Amniotic stem cell (primary cell): ENCODE measurements around the gene DMWD.

Source experiments
- DNase-seq: peaks from one replicate; lab custom pipeline; 2025; lab: John Stamatoyannopoulos, UW

Gene DMWD, protein sequence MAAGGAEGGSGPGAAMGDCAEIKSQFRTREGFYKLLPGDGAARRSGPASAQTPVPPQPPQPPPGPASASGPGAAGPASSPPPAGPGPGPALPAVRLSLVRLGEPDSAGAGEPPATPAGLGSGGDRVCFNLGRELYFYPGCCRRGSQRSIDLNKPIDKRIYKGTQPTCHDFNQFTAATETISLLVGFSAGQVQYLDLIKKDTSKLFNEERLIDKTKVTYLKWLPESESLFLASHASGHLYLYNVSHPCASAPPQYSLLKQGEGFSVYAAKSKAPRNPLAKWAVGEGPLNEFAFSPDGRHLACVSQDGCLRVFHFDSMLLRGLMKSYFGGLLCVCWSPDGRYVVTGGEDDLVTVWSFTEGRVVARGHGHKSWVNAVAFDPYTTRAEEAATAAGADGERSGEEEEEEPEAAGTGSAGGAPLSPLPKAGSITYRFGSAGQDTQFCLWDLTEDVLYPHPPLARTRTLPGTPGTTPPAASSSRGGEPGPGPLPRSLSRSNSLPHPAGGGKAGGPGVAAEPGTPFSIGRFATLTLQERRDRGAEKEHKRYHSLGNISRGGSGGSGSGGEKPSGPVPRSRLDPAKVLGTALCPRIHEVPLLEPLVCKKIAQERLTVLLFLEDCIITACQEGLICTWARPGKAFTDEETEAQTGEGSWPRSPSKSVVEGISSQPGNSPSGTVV

DNA sequence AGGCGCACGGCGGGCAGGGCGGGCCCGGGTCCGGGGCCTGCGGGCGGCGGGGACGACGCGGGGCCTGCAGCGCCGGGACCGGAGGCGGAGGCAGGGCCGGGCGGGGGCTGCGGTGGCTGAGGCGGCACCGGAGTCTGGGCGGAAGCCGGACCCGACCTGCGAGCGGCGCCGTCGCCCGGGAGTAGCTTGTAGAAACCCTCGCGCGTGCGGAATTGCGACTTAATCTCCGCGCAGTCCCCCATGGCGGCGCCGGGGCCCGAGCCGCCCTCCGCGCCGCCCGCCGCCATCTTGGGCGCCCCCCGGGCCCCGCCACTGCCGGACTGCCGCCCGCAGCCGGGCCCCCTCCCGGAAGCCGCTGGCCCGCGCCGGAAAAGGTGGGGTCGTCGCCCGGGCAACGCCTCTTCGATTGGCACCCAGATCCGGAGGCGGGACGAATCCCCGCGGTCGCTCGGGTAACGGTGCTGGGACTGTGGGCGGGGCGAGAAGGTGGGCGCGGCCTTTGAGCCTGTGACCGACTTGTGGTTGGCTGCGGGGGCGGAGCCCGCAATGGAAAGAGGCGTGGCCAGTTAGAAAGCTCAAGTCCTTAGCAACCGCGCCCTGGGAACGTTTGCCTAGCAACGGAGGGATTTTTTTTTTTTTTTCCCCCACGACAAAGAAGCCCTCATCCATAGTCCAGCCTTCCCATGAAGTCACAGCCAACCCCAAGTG, at the start of gene DMWD:
TSS of gene DMWD (minus strand) at position 376 of the 708 bp plus-strand sequence. CDS start at position 287, 89 bp downstream.
- DNase-seq: peak; percentile 97

DNA sequence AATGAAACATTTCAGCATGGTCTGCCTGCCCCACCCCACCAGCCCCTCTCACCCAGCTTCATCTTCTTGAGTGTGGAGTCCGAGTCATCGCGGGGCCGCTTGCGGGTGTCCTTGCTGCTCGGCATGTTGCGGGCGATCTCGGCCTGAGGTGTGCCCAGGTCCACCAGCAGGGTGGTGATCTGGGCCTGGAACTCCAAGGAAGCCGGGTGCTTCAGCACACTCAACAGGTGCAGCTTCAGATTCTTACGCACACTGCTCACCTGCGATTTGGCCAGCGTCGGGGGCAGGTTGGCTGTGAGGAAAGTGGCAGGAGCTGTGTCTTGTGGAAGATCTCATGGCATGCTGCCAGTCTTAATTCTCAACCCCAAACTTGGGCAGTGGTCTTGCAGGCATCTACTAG, 49.6 kb upstream of the DMWD start:
- DNase-seq: no peak

DNA sequence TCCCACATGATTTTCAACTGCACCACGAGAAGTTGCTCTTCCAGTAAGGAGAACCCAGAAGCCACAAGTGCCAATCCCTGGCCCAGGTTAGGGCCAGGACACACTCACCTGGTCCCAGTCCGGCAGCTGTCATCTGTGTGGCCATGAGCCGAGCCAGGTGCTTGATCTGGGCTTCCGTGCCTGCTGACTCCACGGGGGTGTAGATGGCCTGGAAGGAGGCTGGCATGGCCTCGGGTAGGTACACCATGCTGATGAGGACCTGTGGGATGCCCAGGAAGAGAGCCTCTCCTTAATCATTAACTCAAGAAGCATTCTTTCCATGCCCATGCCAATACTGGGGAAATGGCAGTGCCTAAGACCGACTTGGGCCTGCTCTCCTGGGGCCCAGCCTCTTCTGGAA, 42.3 kb upstream of the DMWD start:
- DNase-seq: no peak

DNA sequence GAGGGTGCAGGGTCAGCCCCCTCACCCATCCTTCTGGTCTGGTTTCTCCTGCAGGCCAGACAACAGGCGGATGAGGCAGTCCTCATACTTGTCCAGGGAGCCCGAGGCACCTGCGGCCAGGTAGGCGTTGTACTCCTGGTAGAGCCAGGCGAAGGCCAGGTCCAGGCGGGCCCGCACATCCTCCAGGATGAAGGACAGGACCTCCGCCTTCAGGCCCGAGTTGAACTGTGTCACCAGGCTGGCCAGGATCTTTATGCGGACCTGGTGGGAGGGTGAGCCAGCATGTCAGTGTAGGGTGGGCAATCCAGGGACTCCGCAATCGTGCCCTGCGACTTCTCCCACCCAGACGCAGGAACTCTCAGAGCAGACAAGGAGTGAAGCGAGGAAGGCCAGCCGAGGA, 36.3 kb upstream of the DMWD start:
- DNase-seq: no peak

DNA sequence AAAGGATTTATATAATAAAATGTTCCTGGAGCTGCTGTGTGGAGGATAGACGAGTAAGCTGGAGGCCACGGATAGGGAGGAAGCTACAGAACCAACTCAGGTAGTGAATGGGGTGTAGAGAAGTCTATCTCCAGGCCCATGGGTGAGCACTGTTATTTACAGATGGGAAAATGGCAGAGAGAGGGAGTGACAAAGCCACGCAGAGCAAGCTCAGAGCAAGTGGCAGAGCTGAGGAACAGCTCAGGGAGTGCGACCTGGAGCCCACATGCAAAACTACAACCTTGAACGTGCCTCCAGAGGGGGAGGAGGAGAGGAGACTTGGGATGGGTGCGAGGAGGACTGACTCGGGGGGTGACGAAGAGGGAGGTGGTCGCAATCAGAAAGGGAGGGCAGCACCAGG, 35.9 kb upstream of the DMWD start:
- no peak for DNase-seq

DNA sequence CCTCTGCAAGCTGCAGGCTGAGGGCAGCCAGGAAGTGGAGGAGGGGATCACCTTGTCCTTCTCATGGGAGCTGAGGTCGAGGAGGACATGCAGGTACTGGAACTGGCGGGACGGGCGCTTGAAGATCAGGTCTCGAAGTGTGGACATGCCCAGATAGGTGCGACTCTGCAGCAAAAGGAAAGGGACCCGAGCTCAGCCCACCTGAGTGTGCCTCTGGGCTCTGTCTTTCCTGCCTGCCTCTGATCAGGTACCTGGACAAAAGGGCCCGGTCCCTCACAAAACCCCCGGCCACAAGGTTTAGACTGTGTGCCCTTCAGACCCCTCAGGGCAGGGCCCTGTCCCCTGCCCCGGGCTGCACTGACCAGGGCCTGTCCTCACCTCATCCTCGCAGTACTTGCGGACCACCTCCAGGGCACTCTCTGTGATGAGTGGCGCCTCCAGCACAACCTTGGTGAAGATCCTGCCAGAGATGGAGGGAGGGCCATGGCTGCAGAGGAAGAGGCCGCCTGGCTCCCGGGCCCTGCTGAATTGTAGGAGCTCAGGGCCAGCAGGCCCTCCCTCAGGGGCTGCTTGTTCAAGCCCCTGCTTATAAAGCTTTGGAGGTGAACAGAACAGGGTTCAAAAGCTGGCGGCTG, 34.9 kb upstream of the DMWD start:
- no peak for DNase-seq

DNA sequence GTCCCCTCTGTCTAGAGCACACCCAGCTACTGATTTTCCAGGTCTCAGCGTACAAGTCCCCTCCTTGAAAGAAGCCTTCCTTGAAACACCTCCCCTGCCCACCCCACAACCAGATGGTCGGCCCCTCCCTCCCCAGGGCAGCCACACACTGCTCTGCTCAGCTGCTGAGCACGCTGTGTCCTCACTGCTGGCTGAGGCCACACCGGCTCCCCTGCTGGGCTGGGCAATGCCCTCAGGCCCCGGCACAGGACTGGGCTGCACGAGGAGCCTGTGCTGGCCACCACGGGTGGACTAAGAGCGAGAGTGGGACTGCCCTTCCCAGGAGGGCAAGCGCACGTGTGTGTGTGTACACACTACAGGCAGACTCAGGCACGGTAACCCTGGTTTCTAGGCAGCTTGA, 34.3 kb upstream of the DMWD start:
- no peak for DNase-seq

DNA sequence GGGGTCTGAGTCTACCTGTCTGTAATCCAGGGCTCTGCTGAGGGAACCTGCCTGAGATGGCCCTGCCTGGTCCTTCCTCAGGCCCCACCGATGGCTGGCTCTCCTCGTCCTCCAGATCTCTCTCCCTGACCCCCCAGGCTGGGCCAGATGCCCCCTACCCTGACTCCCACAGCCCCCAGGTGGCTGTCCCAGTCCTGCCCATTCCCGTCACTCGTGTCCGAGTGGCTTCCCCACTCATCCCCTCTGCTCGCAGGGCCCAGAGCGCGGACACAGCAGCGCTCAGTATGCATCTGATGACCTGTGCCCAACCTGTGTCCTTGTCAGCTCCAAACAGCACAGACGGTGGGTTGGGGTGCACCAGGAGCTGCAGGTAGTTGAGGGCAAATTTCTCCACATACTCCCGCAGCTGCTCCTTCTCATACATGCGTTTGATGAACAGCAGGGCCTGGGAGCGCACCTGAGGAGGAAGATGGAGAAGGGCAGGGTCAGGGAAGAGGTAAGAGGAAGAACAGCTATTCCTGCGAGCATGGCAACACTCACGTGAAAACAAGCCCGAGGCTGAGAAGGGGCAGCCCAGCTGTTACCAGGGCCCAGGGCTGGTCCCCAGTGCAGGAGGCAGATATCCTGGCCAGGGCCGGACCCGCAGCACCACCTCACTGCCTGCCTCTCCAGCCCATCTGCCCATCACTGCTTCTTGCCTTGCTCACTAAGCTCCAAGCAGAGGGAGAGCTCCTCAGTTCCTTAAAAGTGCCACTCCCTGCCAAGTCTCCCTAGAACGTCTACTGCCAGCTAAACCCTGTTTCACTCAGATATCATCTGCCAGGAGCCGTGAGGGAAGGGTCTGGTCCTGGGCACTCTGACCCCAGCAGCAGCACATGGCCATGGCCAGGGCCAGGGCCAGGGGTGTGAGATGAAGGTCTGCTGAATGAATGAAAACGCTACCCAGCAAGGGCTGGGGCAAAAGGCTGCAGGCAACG, 33.6 kb upstream of the DMWD start:
- DNase-seq: no peak

DNA sequence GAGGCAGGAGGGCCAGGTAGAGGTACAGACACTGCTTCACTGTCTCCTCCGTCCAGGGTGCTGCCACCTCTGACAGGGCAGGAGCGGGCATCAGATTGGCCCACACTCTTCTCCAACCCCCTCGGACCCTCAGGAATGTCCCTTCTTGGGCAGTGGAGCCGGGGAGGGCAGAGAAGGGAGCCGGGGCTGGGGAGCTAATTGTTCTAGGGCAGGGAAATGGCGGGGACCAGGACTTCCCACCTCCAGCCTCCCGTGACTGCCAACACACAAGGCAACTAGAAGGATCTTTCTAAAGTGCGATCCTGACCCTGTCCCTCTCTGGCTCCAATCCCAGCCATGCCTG, 32.6 kb upstream of the DMWD start:
- no peak for DNase-seq

DNA sequence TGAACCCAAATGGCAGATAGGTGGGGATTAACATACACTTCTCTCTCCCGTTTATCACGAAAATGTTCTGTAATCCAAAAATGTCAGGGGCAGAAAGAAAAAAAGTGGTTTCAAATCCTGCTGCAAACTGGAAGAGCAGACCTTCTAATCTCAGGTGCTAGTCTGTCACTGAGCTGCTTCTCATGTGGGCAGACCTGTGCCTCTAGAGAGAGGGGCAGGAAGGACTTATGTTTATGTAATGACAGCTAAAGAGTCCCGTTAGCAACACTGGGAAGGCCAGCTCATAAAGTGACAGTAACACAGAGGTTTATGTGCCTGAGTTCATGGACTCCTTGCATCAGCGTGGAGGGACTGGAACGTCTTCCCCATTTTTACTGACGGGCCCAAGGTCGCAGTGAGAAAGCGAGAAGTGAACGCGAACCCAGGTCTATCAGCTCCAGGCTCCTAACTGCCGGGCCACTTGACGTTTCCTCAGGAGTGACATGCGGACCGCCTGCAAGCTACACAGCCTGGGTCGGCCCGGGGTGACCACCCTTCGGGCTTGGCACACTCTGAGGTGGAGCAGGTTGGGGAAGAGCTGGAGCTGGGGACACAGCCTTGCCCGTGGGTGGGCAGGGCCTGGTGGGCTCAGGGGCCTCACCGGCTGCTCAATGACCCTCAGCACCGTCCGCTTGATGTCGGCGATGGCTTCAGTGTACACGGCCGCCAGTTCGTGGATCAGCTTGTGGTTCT, 32.1 kb upstream of the DMWD start:
- DNase-seq: no peak

DNA sequence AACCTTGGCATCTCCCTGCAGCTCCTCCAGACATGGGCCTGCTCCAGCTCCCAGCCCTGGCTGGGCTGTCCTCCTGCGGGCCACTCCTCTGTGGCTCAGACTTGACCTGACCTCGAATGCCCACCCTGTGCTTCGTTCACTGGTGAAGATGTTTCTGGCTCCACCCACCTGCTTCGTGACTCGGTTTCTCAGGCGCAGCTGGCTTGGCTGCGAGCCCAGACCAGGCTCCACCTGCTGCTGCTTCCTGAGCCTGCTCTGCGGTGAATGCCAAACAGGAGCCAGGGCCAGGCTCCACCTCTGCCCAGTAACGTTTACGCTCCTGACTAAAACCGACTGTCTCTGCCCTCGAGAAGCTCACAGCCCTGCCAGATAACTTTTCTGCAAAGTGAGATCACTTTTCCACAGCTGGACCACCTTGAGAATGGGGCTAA, 31.4 kb upstream of the DMWD start:
- DNase-seq: no peak

DNA sequence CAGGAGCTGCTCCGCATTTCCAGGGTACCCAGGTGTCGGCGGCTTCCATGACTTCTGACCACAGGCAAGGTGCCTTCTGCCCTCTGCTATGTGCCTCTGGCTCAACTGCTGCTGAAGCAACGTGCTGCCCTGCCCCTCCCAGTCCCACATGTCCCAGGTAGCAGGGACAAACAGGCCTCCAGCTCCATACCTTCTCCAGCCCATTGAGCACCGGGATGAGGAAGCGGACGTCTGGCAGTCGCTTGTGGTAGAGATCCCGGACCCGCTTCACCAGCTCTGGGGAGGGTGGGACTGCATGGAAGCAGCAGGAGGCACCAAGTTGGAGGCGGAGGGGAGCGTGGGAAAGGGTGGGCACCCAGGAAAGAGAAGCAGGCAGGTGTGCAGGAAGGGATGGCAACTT, 30.5 kb upstream of the DMWD start:
- DNase-seq: no peak

DNA sequence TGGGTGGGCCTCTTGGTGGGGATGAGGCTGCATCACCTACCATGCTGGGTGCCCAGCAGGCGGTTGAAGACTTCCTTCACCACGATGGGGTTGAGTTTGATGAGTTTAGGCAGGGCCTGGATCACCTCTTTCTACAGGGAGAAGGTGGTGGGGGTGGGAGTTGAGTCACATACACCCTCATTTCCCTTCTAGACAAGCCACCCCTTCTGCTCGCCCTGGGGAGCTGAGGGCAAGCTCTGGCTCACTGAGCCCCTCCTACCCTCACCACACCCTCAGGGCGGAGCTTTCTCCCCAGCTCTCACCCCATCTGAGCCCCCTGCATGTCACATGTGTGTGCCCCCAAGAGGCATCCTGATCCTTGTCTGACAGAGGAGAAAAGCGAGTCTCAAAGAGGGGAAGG, 30.1 kb upstream of the DMWD start:
- no peak for DNase-seq

DNA sequence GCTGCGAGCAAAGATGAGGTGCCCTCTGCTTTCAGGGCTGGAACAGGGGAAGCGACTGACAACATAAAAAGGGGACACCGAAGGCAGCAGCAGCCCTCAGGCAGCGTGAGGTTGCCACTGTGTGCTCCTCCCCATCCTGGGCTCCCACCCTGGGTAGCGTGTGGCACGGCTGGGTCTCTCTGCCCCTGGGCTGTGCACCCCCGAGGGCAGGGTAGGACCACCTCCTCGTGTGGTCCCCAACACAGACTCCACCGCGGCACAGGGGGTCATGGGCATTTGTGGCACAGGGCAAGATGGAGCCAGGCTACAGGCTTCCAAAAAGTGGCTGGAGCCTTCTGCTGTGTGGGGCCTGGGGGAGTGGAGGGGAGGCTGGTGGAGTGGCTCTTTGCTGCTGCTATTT, 28.9 kb upstream of the DMWD start:
- no peak for DNase-seq

DNA sequence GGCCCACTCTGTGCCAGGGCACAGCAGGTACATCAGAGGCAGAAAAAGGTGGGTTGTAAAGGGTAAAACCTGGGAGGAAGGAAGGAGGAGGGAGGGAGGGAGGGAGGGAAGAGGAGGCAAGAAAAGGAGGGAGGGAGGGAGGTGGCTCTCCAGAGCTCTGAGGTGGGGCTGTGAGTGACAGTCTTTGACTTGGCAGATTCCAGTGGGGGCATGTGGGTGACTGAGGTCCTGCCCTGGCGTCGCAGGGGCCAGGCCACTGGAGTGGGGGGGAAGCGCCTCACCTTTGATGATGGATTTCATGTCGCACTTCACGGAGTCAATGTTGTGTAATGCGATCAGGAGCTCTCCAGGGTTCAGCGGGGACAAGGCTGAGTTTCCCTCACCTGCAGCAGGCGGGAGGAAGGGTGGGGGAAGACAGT, 28.5 kb upstream of the DMWD start:
- DNase-seq: no peak

DNA sequence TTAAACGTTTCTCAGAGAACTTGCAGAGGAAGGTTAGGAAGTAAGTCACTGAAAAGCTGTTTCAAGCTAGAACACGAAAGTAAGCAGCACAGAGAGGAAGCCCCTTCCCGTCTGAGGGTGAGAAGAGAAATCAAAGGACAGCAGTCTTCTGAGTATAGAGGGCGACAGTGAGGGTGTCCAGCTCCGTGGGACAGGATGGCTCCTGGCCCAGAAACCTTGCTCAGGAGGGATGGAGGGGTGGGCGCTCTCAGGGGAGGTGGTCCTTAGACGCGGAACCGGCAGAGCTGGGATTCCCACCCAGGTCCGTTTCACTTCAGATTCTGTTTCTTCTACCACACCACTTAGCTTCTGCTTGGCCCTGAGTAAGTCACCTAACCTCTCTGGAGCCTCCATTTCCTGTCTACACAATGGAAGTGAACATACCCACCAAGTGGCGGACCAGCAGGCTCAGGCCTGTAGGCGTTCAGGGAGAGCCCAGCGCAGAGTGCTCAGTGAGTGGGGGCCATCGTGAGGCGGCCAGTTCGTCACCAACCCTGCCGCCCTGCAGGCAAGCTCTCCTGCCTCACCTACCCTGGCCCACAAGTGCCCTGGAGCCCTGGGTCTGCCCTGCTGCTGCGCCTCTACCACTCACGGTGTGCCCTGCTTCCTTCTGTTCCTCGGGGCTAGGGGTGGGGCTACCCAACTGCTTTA, 27.9 kb upstream of the DMWD start:
- DNase-seq: no peak

DNA sequence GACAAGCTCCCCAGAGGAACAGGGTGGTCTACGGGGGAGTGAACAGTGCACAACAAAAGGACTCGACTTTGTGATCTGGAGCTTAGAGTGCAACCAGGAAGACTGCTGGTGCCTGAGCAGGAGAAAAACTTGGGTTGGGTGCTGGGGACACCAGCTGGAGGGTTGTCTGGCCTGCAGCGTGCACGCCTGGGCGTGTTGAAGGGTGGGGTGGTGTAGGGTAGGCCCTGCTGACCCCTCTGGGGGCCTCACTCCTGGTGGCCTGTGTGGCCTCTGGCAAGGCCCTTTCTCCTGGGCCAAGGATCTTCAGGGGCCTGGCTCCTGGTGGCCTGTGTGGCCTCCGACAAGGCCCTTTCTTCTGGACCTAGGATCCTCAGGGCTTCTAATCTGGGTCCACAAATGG, 27.1 kb upstream of the DMWD start:
- no peak for DNase-seq

DNA sequence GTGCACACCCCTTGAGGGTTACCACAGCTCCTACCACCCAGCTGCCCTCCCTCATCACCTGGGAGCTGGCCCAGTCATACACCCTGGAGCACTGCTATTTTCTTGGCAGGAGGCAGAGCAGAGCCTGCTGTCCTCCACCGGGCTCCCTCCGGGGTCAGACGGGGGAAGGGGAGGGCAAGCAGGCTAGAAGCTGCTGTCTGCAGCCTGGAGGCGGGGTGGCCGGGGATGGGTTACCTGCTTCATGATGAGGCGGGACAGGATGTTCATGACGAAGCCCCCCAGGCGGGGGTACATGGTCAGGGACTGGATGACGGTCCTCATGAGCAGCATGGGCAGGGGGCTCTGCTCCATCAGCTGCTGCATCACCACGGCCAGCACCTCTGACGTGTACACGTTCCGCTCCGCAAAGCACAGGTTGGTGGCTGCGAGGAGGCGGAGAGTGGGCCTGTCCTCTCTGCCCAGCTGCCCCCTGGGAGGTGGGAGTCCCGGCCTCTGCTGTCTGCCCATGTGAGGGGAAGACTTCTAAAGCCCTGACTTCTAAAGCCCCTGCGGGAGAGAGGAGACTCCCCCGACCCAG, 25.2 kb upstream of the DMWD start:
- no peak for DNase-seq

DNA sequence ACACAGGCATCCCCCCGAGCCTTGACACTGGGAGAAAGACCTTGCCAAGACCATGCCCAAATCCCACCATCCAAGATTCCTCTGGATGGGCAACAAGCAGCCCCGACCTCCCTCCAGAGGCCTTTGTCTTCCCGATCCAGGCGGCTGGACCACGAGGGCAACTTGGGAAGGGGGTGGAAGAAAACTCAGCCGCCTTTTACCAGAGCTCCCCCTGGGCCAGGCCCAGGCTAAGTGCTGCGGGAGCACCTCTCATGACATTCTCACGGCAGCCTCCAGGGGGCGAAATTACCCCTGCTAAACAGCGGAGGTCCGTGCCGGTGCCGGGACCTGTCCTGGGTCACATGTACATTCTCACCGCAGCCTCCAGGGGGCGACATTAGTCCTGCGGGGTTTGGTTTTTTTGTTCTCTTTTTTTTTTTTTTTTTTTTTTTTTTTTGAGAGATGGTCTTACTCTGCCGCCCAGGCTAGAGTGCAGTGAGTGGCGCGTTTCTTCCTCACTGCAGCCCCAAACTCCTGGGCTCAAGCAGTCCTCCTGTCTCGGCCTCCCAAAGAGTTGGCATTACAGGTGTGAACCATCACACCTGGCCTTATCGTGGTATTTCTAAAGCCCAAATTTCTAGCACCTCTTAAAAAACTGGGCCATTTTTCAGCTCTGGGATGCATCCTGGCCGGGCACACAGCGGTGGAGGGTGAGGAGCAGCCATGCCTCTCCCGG, 24.5 kb upstream of the DMWD start:
- peak; percentile 83 for DNase-seq
